SW480 (cell line): ENCODE data around the gene CCNE1.
A peak's percentile ranks its signal among the peaks of the same experiment; 100 is the strongest.

Experiments used
- DNase-seq: peaks from one replicate; pipeline ENCODE4 v3.0.0-alpha.2; 2016; ENCODE audit warnings: low spot score

Gene CCNE1

DNA sequence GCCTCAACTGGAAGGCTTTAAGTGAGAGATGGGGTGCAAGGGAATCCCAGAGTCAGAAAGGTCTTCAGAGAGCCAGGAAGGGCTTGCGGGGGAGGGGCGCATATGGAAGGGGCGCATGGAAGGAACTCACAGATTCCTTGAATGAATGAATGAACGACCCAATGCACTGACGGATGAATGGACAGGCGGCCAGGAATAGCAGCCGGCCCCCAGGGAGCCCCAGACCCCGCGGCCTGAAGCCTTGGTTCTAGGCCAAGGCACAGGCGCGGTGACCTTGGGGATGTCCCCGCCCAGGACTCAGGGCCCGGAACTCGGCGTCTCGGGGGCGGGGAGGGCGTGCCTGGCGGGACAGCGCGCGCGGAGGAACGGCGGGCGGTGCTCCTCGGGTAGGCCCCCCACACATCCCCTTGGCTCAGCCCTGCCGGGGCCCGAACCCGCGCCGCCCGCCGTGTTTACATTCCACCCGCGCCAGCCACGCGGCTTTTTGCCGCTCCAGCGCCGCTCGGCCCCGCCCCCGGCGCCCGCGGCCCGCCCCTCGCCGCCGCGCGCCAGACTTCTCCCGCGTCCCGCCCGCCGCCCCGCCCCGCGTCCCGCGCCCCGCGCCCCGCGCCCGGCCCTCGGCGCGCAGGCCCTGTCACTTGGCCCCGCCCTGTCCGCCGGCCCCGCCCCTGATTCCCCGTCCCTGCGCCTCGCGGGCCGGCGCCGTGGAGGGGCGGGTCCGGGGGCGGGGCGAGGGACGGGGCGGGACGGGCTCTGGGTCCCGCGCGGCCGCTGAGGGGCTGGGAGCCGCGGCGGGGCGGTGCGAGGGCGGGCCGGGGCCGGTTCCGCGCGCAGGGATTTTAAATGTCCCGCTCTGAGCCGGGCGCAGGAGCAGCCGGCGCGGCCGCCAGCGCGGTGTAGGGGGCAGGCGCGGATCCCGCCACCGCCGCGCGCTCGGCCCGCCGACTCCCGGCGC is at the start of gene CCNE1:
Gene CCNE1 (plus strand): TSS at position 867 of the 955 bp plus-strand sequence. CDS start 565 bp downstream, outside the sequence.
- DNase-seq, result peak; percentile 70

DNA sequence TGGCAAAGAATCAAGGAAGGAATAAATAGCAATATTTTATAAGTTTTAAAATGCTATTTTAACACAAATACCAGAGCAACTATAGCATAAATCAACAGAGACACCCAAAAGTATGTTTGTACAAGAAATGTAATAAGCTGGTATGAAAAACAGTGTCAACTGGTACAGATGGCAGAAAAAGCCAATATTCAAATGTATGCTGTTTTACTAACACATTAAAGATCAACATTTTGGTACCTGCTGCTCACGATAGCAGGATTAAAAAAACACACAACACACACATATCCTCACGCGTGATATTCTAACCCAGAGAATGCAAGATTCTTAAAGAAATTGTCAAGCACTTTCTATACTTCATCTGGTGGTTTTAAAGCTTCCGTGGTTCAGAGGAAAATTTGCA is 48.6 kb upstream of the CCNE1 start:
- DNase-seq, result no peak

DNA sequence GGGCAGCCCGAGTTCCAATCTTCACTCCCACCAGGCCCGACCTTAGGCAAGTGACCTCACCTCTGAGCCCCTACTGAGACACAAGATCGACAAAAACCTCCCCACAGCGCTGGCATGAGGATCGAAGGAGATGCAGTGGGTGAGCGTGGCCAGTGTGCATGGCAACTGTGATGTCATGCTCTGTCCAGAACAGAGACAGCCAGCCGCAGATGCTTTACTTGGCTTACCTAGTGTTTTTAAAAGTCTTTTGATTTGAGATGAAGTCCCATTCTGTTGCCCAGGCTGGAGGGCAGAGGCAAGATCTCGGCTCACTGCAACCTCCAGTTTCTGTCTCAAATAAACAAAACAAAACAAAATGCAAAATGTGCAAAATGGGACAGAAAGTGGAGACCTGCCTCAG is 47.4 kb upstream of the CCNE1 start:
- DNase-seq, result no peak

DNA sequence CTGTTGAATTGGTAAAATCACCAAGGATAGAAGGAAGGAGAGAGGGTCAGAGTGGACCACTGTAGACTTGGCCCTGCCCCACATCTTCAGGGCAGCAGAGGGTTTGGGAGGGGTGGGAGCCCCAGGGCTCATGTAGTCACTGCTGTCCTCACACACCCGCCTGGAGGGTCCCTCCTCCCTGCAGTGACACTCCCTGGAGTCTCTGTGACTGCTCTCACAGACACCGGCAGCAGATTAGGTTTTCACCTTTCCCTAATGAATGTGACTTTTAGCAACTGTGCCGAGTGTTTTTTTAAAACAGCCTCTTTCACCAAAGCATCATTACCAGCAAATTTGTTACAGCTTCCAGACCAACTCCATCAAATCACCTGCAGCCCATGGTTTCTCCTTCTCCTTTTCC is 45.7 kb upstream of the CCNE1 start:
- no peak for DNase-seq

DNA sequence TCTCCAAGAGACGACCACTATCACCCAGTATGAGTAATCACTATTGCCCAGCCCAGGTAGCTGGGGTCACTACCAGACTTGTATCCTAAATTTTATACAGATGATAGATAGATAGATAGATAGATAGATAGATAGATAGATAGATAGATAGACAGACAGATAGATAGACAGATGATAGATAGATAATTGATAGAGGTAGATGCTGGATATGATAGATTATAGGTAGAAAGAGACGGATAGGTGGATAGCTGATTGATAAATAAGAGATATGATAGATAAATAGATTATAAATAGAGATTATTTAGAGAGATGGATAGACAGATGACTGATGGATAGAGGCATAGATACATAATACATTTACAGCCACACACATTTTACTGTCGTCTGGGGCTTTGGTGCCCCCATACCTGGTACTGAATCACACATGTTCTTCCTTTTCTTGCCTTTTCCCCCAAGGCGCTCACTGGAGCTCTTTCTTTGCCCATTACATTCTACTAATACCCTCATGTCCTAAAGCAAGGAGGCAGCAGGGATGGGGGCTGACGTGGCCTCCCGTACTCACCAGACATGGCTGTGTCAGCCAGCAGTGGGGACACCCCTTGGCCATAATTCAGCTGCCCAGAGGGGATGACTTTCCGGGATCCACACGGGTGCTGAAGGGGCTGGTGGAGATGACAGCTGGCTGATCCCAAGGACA is 44.6 kb upstream of the CCNE1 start:
- no peak for DNase-seq

DNA sequence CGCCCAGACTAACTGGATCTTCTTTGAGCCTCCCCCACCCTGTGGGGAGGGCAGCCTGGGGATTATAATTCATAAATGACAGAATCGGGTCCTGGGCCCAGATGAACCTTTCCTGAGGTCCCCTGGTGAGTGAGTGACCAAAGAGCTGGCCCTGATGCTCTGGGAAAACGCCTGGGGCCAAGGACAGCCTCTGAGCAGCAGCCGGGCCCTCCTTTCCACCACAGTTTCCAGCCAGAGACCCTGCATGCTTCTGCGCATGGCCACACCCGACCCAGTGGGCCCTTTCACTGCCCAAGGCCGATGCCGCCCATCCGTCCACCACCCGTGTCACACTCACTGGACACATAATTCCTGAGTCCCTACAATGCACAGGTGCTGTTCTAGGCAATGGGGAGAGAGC is 43.6 kb upstream of the CCNE1 start:
- DNase-seq, result no peak

DNA sequence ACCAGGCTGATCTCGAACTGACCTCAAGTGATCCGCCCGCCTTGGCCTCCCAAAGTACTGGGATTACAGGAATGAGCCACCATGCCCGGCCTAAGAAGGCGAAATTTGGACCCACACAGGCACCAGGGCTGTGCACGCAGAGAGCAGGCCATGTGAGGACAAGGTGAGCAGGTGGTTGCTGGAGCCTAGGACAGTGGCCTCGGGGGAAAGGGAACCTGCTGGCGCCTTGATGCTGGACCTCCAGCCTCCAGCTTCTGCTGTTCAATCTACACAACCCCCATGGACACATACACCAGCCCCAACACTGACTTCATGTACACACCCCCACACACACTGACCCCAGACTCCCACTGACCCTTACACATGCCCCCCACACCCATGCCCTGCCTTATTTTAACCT is 41.8 kb upstream of the CCNE1 start:
- no peak for DNase-seq

DNA sequence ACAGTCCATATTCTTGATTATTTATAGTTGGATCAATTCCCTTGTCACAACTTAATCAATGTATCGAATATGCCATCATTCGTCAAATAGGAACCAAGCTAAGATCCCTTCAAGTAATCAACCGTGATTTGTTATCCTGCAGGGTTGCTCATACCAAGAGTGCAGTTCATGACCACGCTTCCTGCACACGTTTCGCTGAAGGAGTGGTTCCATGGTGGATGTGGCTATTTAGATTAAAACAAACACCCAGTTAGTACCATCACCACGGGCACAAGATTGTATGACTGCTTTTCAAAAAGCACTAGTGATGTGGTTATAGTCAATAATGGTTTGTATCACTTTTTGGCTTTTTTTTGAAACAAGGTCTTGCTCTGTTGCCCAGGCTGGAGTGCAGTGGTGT is 41.1 kb upstream of the CCNE1 start:
- no peak for DNase-seq

DNA sequence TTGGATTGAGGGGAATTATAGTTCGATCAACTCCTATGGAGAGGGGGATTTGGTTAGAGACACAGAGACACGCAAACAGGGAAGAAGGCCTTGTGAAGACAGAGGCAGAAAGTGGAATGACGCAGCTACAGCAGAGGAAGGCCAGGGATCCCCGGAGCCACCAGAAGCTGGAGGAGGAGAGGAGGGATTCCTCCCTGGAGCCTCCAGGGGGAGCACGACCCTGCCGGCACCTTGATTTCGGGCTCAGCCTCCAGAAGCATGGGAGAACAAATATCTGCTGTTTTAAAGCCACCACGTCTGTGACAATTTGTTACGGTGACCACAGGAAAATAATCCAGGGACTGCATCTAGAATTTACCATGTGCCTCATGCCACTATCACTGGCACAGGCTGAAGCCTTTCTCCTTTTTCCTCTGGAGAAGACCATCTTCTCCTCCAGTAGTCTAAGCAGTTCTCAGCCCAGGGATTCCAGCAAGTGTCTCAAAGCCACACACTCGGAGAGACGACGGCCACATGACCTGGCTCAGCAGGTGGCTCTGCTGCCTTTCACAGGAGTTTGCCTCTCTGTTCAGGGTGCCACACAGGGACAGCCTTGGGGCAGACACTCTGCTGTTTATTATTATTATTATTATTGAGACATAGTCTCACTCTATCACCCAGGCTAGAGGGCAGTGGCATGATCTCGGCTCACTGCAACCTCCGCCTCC is 39.9 kb upstream of the CCNE1 start:
- DNase-seq, result peak; percentile 56

DNA sequence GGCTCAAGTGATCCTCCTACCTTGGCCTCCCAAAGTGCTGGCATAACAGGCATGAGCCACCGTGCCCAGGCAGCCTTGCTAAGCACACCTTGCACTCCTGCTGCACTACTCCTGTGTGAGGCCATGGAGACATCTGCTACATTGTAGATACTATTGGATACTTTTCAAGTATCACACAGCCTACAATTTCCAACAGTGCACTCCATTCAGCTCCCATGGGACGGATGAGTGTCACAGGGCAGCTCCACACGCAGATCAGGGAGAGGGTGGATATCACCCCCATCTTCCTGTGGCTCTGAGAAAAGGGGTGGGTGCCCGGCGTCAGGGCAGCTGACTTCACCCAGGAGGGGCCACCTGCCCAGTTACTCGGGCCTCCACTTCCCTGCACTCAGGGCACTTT is 39.1 kb upstream of the CCNE1 start:
- no peak for DNase-seq

DNA sequence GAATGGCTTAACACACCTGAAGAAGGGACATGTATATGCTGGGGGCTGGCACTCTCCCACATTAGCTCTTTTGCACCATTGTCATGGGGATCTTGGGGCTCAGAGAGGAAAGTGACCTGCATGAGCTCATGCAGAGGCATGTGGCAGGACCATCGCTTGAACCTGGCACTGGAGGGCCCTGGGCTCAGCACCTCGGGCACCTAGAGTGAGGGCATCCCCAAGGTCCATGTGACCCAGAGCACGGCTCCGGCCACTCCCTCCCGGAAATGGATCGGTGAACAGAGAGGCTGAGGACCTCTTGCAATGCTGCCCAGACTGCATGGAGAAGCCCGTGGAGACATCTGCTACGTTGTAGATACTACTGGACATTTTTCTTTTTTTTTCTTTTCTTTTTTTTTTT is 38.6 kb upstream of the CCNE1 start:
- DNase-seq, result no peak

DNA sequence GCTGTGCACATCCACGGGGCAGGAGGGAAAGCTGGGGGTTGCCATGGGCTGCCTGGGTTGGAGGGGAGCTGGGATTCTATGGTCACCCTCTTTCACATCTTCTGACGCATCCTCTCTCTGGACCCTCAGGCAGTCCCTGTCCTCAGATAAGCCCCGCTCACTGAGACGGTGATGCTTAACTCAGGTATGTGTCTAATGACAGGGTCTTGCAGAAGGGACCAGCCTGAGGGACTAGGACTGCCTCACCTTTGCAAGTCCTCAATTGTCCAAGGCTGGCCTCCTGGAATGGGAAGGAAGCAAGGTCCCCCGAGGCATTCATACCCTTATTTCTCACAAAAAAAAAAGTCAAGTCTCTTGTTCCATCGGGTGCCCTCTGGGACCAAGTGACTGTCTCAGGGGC is 37.7 kb upstream of the CCNE1 start:
- DNase-seq, result no peak

DNA sequence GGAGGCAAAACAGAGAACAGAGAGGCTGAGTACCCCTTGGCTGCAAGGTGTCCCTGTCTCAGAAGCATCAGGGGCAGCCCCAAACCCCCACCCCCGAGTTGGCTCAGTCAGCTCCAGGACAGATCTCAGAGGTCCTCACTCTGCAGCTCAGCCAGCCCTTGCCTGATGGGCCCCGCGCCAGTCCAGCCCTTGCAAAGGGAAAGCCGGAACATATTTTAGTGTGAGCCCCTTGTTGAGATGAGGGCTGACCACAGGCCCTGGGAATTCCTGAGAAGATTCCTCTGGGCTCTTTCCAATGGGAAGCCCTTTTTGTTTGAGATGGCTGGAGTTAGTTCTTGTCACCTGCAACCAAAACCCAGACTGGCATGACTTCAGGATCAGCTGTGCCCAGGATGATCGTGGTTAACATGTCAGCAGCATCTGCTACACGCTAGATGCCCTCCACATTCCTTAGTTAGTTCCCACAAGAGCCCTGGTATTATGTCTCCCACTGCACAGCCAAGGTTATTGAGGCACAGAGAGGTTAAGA is 33.9 kb upstream of the CCNE1 start:
- DNase-seq, result no peak

DNA sequence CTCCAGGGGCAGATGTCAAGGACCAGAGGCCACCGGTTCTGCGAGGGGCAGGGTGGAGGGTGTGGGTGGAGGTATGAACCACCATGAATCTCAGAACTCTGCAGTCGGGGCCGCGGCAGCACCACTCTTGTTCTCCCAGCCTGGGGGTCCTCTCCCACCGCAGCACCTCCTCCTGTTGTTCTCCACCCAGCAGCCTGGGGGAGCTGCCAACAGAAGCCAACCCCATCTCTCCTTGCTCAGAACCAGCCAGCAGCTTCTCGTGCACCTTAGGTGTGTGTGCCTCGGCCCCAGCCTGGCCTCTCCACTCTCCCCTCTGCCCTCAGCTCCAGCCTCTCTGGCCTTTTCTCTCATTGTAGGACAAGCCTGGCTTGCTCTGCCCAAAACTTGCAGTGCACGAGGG is 31.9 kb upstream of the CCNE1 start:
- no peak for DNase-seq

DNA sequence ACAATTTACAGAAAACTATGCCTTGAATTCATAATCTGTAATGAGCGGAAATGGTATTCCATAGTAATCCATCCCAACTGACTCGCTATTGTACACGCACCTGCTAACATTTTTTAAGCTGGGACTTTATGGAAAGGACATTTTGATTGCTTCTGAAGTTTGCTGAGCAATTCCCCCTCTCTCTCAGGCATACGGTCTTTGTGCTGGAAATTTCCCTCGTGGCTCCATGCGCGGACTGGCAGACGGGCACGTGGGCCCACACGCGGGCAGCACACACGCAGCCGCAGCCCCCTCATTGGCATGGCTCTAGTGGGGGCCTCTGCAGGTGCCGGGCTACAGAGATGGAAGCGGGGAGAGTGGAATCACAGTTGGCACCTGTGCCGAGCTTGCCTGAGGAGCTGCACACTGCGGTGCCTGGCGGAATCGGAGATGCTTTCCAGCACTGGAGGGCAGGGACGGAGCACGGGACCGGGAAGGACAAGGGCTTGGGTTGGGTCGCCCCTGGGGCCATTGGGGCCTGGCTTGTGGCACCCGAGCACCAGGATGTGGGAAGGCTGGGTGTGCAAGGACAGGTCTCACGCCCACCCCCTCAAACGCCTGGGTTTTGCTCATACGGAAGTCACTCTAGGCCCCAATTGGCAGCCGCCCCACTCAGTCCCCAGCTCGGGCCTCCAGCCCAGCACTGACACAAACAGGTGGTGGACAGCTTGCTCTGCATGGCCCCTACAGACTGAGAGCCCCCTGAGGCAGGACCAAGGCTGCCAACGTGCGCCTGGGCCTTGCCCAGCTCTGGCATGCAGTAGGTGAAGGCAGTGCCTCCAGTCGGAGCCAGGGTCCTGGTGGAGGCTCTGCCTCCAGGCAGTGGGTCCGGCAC is 30.2 kb upstream of the CCNE1 start:
- DNase-seq, result no peak

DNA sequence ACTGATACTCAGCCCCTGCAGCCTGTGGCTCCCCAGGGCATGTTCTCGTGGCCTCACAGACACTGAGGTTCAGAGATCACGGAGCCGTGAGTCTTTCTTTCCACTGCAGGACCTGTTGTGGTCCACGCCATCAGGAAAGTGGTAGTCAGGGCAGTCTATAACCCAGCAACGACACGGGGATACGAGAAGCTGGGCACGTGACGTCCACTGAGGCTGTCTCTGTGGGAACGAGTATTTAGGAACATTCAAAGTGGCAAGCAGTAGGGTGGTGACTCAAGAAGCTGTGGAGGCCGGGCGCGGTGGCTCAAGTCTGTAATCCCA is 29.6 kb upstream of the CCNE1 start:
- DNase-seq, result no peak

DNA sequence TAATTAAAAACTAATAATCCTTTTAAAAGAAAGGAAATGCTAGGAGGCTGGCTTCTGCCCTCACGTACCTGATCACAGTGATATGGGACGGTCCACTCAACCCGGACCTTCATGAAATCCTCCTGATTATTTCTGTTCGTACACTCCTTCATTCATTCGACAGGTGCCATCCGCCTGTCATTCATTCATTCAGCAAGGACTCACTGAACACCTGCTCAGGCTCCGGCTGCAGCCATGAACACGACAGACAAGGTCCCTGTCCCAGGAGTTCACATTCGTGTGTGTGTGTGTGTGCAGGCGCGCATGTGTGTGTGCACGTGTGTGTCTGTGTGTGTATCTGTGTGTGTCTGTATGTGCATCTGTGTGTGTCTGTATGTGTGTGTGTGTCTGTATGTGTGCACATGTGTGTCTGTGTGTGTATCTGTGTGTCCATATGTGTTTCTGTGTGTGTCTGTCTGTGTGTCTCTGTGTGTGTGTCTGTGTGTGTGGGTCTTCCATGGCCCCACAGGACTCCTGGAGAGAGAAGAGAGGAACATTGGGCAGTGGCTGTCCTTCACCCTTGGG is 28.1 kb upstream of the CCNE1 start:
- no peak for DNase-seq

DNA sequence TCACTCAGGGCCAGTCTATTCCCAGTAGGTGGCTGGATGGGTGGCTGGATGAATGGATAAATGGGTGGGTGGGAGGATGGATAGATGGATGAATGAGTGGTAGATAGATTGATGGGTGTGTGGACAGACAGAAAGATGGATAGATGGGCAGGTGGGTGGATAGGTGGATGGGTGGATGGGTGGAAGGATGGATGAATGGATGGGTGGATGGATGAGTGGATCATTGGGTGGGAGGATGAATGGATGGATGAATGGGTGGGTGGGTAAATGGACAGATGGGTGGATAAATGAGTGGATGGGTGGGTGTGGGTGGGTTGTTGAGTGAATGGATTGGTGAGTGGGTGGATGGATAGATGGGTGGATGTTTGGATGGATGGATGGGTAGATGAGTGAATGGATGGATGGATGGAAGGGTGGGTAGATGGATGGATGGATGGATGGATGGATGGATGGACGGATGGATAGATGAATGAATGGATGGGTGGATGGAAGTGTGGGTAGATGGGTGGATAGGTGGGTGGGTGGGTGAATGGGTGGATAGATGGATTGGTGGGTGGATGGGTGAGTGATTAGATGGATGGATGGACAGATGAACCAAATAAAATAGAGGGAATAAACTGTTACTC is 27.1 kb upstream of the CCNE1 start:
- no peak for DNase-seq

DNA sequence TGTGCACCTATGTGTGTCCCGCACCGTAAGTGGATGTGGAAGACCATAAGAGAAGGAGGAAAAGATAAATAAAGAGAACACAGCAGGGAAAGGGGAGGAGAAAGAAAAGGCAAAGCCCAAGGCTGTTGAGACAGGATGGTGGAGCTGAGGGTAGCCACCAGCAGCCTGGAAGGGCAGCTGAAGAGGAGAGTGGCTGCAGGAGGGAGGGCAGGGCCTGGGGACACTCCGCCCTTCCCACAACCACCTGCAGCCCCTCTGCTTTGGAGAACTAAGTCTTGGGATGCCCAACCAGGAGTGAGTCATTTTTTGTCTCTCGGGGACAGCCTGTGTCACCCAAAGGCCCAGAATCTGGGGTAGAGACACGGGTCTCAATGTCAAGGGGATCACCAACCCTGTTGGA is 26.4 kb upstream of the CCNE1 start:
- DNase-seq, result no peak

DNA sequence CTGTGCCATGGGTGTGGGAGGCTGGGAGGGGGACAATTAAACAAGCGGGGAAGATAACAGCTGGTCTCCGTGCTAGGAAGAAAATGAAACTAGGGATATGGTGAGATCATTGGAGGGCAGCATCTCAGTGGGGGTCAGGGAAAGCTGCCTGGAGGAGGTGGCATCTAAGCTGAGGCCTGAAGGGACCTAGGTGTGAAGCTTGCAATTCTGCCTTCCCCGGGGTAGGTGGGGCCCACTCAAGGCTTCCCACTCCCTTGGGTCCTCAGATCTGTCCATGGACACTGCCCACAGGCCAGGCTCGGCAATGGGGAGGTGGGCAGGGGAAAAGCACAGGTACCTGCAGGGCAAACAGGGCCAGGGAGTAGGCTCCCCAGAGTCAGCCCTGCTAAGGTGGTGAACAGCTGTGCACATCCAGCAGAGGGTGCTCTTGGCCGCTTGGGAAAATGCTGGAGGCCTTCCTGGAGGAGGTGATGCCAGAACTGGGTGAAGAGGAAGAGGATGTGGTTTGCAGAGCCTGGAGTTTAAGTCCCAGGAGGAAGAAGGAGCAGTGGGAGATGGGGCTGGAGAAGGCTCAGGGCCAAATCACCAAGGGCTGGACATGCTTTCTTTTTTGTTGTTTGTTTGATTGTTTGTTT is 25.7 kb upstream of the CCNE1 start:
- no peak for DNase-seq
